ENCODE measurements around the gene MYADM.
"Not testable (repeated sequence)": the region's sequence is repeated elsewhere in the genome, so short reads cannot be mapped to it uniquely, and the experiment has no call there.

Gene MYADM

DNA sequence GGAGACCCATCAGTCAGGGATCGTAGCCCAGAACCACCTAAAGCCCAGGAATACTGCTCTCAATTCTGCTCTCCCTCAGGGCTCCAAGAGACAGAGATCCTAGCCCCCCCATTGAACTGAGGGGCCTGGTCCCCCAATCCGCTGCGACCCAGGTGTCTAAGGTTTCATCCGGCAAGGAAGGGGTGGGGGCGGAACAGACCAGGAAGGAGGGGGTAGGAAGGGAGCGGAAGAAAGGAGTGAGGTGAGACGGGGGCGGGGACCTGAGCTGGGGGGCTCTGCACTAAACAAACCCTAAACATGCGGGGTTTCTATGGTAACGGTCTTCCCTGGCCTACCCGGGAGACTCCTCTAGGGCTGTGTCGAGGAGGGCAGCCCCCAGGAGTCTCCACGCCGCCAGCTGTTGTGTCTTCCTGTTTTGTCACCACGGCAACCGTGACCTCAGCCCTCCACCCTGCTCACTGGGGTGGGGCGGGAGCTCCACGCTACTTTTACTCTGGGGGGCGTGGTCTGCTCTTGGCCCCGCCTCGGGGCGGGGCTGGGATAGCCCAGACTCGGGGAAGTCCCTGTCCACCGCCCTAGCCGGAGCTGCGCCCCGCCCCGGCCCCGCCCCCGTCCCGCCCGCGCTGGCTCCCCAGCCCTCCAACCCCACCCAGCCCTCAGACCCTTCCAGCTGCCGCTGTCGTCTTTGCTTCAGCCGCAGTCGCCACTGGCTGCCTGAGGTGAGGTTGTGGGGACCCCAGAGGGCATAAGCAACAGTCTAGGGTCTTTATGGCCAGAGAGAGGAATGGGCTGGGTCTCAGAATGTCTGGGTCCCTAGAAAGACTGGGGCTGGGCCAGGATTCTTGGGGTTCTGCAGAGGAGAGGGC is at the start of gene MYADM:
MYADM (plus strand) TSS at position 659 of the 866 bp plus-strand sequence. CDS start 5,647 bp downstream, outside the sequence.
- TF ChIP-seq CTCF (conservative IDR thresholded peaks at IDR 0.05), result no peak
- H3K27ac ChIP-seq, result peak within 1 kb of the TSS; percentile 96

GRCh38 chr19:53818756-53819155 is 48.9 kb upstream of the MYADM start:
- TF ChIP-seq CTCF (conservative IDR thresholded peaks at IDR 0.05), result no peak
- no peak overlapping the region for H3K27ac ChIP-seq

- no peak overlapping the region for H3K27ac ChIP-seq
- no peak for TF ChIP-seq CTCF (conservative IDR thresholded peaks at IDR 0.05)
These were observed 47.8 kb upstream of the MYADM start for GRCh38 chr19:53819861-53820260.

DNA sequence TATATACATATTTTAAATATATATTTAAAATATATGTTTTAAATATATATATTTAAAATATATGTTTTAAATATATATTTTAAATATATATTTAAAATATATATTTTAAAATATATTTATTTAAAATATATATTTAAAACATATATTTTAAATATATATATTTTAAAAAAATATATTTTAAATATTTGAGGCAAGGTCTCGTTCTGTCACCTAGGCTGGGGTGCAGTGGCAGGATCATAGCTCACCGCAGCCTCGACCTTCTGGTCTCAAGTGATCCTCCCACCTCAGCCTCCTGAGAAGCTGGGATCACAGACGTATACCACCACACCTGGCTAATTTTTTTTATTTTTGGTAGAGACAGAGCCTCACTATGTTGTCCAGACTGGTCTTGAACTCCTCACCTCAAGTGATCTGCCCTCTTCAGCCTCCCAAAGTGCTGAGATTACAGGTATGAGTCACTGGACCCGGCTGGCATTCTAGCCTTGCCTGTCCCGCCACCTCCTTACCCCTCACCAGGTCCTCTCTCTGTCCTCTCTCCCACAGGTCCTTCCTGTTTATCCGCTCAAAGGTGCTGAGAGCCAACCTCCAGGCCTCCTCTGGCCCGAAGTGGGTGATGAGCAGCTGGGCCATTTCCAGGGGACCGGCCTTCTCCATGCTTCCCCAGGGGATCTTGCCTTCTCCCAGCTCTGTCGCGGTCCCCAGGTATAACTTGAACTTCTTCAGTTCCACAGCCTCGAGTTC is 44.1 kb upstream of the MYADM start:
- TF ChIP-seq CTCF (conservative IDR thresholded peaks at IDR 0.05), result no peak
- H3K27ac ChIP-seq, result no peak overlapping the region

DNA sequence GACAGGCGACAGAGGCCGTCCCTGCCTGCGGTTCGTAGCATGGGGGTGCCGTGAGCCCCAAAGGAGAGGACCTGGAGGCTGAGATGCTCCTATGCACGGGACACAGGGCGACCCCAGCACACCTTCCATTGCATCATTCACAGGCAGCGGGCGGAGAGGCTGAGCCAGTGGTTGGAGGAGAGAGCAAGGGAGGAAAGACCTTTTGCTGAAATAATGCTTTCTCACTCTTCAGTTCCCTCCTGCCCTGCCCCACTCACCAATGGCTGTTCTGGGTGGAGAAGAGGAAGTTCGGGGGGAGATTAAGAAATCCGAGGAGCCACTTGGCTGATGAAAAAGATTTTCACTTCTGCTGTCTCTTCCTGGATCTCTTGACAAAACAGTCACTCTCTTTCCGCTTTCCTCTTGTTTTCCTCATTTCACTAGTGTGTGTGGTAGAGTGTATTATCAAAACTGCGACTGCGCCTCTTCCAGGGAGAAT is 43.5 kb upstream of the MYADM start, which contains the start of gene NLRP12:
NLRP12 (minus strand) TSS at position 181 of the 478 bp plus-strand sequence; CDS start at position 41, 140 bp downstream.
- no peak within 1 kb of the TSS for H3K27ac ChIP-seq
- no peak for TF ChIP-seq CTCF (conservative IDR thresholded peaks at IDR 0.05)

DNA sequence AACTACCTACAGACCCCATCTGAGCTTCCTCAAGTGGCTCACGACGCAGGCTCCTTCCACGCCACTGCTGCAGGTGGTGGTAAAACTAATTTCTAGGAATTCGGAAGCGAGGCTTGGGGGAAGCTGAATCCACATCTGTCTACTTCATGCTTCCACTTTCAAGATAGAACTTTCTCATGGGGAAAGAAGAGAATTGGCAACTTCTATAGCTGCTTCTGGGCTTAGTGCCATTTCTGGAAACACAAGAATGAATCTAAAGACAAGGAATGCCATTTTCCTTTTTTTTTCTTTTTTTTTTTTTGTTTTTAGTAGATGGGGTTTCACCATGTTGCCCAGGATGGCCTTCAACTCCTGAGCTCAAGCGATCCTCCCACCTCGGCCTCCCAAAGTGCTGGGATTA is 40.8 kb upstream of the MYADM start:
- no peak overlapping the region for H3K27ac ChIP-seq
- TF ChIP-seq CTCF (conservative IDR thresholded peaks at IDR 0.05), result no peak

DNA sequence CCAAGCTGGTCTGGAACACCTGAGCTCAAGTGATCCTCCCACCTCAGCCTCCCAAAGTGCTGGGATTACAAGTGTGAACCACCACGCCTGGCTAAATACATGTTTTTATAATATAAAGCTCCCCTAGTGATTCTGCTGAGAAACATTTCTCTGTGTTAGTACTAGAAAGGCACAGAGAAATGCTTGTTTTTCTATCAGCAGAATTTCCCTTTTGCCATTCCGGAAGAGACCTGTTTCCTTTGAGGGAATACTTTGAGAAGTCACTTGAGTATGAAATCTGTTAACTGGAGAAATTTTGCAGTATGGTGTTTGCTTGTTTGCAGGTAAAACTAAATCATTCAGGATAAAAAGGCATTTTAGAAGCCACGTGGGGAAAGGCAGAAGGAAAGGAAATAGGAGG is 39.2 kb upstream of the MYADM start:
- TF ChIP-seq CTCF (conservative IDR thresholded peaks at IDR 0.05), result no peak
- H3K27ac ChIP-seq, result no peak overlapping the region

DNA sequence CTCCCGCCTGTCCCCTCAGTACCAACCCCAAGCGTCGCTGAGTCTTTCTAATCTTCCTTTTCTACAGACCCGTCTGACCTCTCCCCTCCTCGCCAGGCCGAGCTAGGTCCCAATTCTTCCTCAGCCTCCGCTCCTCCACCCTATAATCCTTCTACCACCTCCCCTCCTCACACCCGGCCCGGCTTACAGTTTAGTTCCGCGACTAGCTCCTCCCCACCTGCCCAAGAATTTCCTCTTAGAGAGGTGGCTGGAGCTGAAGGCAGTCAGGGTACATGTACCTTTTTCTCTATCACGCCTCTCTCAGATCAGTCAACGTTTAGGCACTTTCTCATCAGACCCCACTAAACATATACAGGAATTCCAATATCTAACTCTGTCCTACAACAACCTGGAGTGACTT is 34.8 kb upstream of the MYADM start:
- H3K27ac ChIP-seq, result not testable (repeated sequence)

GRCh38 chr19:53838446-53838845 is 29.2 kb upstream of the MYADM start:
- not testable (repeated sequence) for H3K27ac ChIP-seq

GRCh38 chr19:53840241-53840640 is 27.4 kb upstream of the MYADM start:
- H3K27ac ChIP-seq, result not testable (repeated sequence)

- not testable (repeated sequence) for H3K27ac ChIP-seq
These were observed 26.8 kb upstream of the MYADM start for GRCh38 chr19:53840914-53841313.

Data from VCaP (cell line).